K562 (cell line): ENCODE results near the gene PPARD. TPM values are rescaled to one million over a fixed set of nuclear protein-coding genes. Genes with fewer than 3 reads are reported as not detected.
A peak's percentile ranks its signal among the peaks of the same experiment; 100 is the strongest.

Experiments used
- ATAC-seq: fragments of 200-7000 bp; cut with Tn5 transposase; 3 replicates; pipeline ENCODE4 v1.9.1; 2020; ENCODE audit warnings: moderate library complexity
- BruUV-seq: library from RNA; stranded (reverse); fragments of 400-500 nt; replicated peaks from 2 replicates; lab custom pipeline; 2021; lab: Mats Ljungman, UMichigan
- CTCF ChIA-PET: fragments of 300-600 bp; formaldehyde crosslinking; extraction: SDS; loops from one replicate; lab custom pipeline; 2021; ENCODE audit warnings: low intra/inter-chr PET ratio; lab: Yijun Ruan, JAX
- POLR2A ChIA-PET: fragments of 300-600, 350-650 bp; sonication (Branson Sonifier 250); formaldehyde crosslinking; extraction: SDS; loops from one replicate; lab custom pipeline; 2021; ENCODE audit warnings: antibody characterized with exemption, inconsistent platforms; lab: Yijun Ruan, JAX
- DNase-seq, 4 experiments: peaks; one replicate each; pipeline versions ENCODE4 v3.0.0 to v3.0.0-alpha.2; 2011 to 2018; ENCODE audit warnings: low spot score in 3 of 4, mixed read lengths in 3 of 4; ENCODE audit errors: extremely low read depth in 1 of 4
- FAIRE-seq: peaks from 2 replicates; lab custom pipeline; 2011; peaks lifted over from hg19 to GRCh38; lab: Jason Lieb, UNC
- H2AFZ ChIP-seq: 2 replicates; pipeline ENCODE4 v1.6.0; 2011; ENCODE audit warnings: low read depth, low read length, control low read depth, inconsistent platforms
- H3K27ac ChIP-seq: fragments of 200-600 bp; 3 replicates; pipeline ENCODE4 v1.8.0; 2011; ENCODE audit warnings: low read depth, mild to moderate bottlenecking, control low read depth, inconsistent platforms, low read length, moderate library complexity, mixed read lengths; ENCODE audit errors: extremely low read depth
- H3K27me3 ChIP-seq, 2 experiments: fragments of 300-600 bp in 1 of 2; 2 replicates in 1 of 2; 3 replicates in 1 of 2; pipeline versions ENCODE4 v1.6.0 to v1.8.0; 2011; ENCODE audit warnings: inconsistent platforms in 2 of 2, low read length in 2 of 2, mild to moderate bottlenecking in 1 of 2, mixed read lengths in 1 of 2, moderate library complexity in 1 of 2; ENCODE audit not compliant: control insufficient read depth in 2 of 2, insufficient read depth in 2 of 2
- H3K36me3 ChIP-seq: fragments of 300-600 bp; 3 replicates; pipeline ENCODE4 v1.8.0; 2011; ENCODE audit warnings: mild to moderate bottlenecking, low read length, inconsistent platforms; ENCODE audit not compliant: control insufficient read depth, insufficient read depth
- H3K4me1 ChIP-seq, 2 experiments: fragments of 200-600 bp in 1 of 2; replicated peaks in 1 of 2; 2 replicates in 1 of 2; 3 replicates in 1 of 2; pipeline versions ENCODE4 v1.5.1 to v1.8.0; 2011; ENCODE audit warnings: inconsistent platforms in 2 of 2, low read length in 2 of 2, mild to moderate bottlenecking in 1 of 2, mixed read lengths in 1 of 2, moderate library complexity in 1 of 2; ENCODE audit not compliant: control insufficient read depth in 2 of 2, insufficient read depth in 2 of 2
- H3K4me2 ChIP-seq: 2 replicates; pipeline ENCODE4 v1.6.1; 2011; ENCODE audit warnings: low read length, control low read depth, inconsistent platforms, mixed read lengths; ENCODE audit not compliant: insufficient read depth
- H3K4me3 ChIP-seq: fragments of 200-600 bp; sonication (generic), shearing (Covaris generic); 2 replicates; pipeline ENCODE4 v1.5.1; 2016; ENCODE audit warnings: control low read depth, inconsistent platforms
- H3K79me2 ChIP-seq: fragments of 200-600 bp; 3 replicates; pipeline ENCODE4 v1.8.0; 2011; ENCODE audit warnings: low read length, inconsistent platforms; ENCODE audit not compliant: control insufficient read depth, insufficient read depth
- H3K9ac ChIP-seq, 2 experiments: 2 replicates each; pipeline versions ENCODE4 v1.6.0 to v1.6.1; 2011; ENCODE audit warnings: low read depth in 2 of 2, low read length in 2 of 2, control low read depth in 1 of 2, inconsistent platforms in 1 of 2, mild to moderate bottlenecking in 1 of 2, mixed read lengths in 1 of 2; ENCODE audit not compliant: insufficient read depth in 1 of 2
- H3K9me1 ChIP-seq: one replicate; pipeline ENCODE4 v1.6.0; 2011; ENCODE audit warnings: inconsistent platforms, mild to moderate bottlenecking, low read length, moderate library complexity; ENCODE audit not compliant: control insufficient read depth, insufficient read depth
- H3K9me3 ChIP-seq: replicated peaks from 2 replicates; pipeline ENCODE4 v1.5.1; 2011; ENCODE audit warnings: low read depth, low read length, inconsistent platforms; ENCODE audit not compliant: control insufficient read depth, insufficient read depth
- H4K20me1 ChIP-seq: replicated peaks from 2 replicates; pipeline ENCODE4 v1.6.1; 2011; ENCODE audit warnings: low read length, inconsistent platforms, mixed read lengths; ENCODE audit not compliant: control insufficient read depth, insufficient read depth
- CBFA2T3 ChIP-seq: fragments of 450-650 bp; IDR thresholded peaks from 2 replicates; pipeline ENCODE4 v1.6.1; 2017
- HDGF ChIP-seq: fragments of 450-650 bp; IDR thresholded peaks from 2 replicates; pipeline ENCODE4 v1.6.1; 2016
- HNRNPLL ChIP-seq: fragments of 200-400 bp; formaldehyde crosslinking; IDR thresholded peaks from 2 replicates; pipeline ENCODE4 v1.6.1; 2017; ENCODE audit warnings: low read length, low read depth, mild to moderate bottlenecking; ENCODE audit not compliant: poor library complexity, severe bottlenecking
- HOXB6 ChIP-seq: fragments of 250-450 bp; sonication (Bioruptor Pico); IDR thresholded peaks from 2 replicates; pipeline ENCODE4 v1.5.1; 2022; ENCODE audit warnings: mild to moderate bottlenecking, borderline replicate concordance
- MEF2D ChIP-seq: conservative IDR thresholded peaks from 2 replicates; pipeline ENCODE4 v1.6.1; 2016; ENCODE audit warnings: low read depth, missing genetic modification characterization, missing compliant biosample characterization
- NR1H2 ChIP-seq: sonication (generic); formaldehyde crosslinking; IDR thresholded peaks from 2 replicates; pipeline ENCODE4 v1.4.0; 2020; ENCODE audit warnings: mild to moderate bottlenecking, missing genetic modification reagents
- RAD51 ChIP-seq: fragments of 450-650 bp; IDR thresholded peaks from 2 replicates; pipeline ENCODE4 v1.7.1; 2016; ENCODE audit warnings: low read depth, mild to moderate bottlenecking, borderline replicate concordance
- SPI1 ChIP-seq: IDR thresholded peaks from 2 replicates; pipeline ENCODE4 v1.6.1; 2011; ENCODE audit warnings: low read depth, low read length, control low read depth, borderline replicate concordance
- SRSF1 ChIP-seq: fragments of 200-400 bp; formaldehyde crosslinking; IDR thresholded peaks from 2 replicates; pipeline ENCODE4 v1.6.1; 2017; ENCODE audit warnings: mild to moderate bottlenecking, low read depth, low read length, moderate library complexity
- XRCC5 ChIP-seq: fragments of 200-400 bp; formaldehyde crosslinking; IDR thresholded peaks from 2 replicates; pipeline ENCODE4 v1.6.1; 2017; ENCODE audit warnings: low read depth, mild to moderate bottlenecking, low read length
- YBX1 ChIP-seq: fragments of 450-650 bp; IDR thresholded peaks from 2 replicates; pipeline ENCODE4 v1.7.1; 2016; ENCODE audit warnings: mild to moderate bottlenecking
- ZNF143 ChIP-seq: sonication (generic); formaldehyde crosslinking; IDR thresholded peaks from 2 replicates; pipeline ENCODE4 v1.9.0; 2022; ENCODE audit warnings: mild to moderate bottlenecking, missing genetic modification reagents
- ZNF217 ChIP-seq: sonication (generic); formaldehyde crosslinking; IDR thresholded peaks from 2 replicates; pipeline ENCODE4 v1.8.0; 2022; ENCODE audit warnings: mild to moderate bottlenecking, missing genetic modification reagents
- ZNF224 ChIP-seq: sonication (generic); formaldehyde crosslinking; IDR thresholded peaks from 2 replicates; pipeline ENCODE4 v1.8.0; 2022; ENCODE audit warnings: mild to moderate bottlenecking, missing genetic modification reagents
- WGBS: fragments of 100-300 bp; shearing (Covaris generic); methylation state at CpG from one replicate; pipeline ENCODE4 v1.1.6; 2016; ENCODE audit warnings: low coverage, mixed read lengths; ENCODE audit not compliant: insufficient coverage; ENCODE audit errors: missing lambda C conversion rate; 5-methylcytosine and 5-hydroxymethylcytosine counted together
- in situ Hi-C: fragments of 300-500 bp; cut with MboI; formaldehyde crosslinking; loops from 4 replicates; pipeline ENCODE4 v1.15.0; 2018; ENCODE audit warnings: inconsistent platforms, mixed read lengths
- intact Hi-C: fragments of 100-400 bp; cut with micrococcal nuclease; formaldehyde crosslinking; loops from 2 replicates; pipeline ENCODE4 v1.14.2; 2022
- polyA plus RNA-seq, 8 experiments: library from polyadenylated mRNA; depleted of rRNA in 4 of 8; stranded (reverse) in 5 of 8; unstranded in 3 of 8; fragments of >200 nt; fragmentation: Nextera tagmentation in 2 of 8; fragmentation: Illumina TruSeq in 1 of 8; extraction: Ambion mirVana in 2 of 8; extraction: Trizol in 1 of 8; gene quantifications; 2 replicates each; pipeline versions ENCODE4 v1.2.1 to v1.2.3, GENCODE V29; 2011 to 2014; ENCODE audit warnings: inconsistent platforms in 1 of 8, missing spikeins in 1 of 8
- total RNA-seq, 7 experiments: library from RNA; depleted of rRNA in 6 of 7; stranded (reverse); fragments of >200 nt in 6 of 7; fragmentation: Illumina TruSeq in 2 of 7; extraction: Trizol in 2 of 7; gene quantifications; 2 replicates each; pipeline versions ENCODE4 v1.2.1 to v1.2.3, GENCODE V29; 2011 to 2021; ENCODE audit warnings: low replicate concordance in 1 of 7
- TF ChIP-seq, protein P1 (sequence below): fragments of 450-650 bp; formaldehyde crosslinking; IDR thresholded peaks from 2 replicates; pipeline ENCODE4 v1.4.0; 2020; ENCODE audit warnings: mild to moderate bottlenecking, mixed read lengths
- TF ChIP-seq, protein P2 (sequence below): sonication (generic); formaldehyde crosslinking; IDR thresholded peaks from 2 replicates; pipeline ENCODE4 v1.4.0; 2020; ENCODE audit warnings: mild to moderate bottlenecking, missing genetic modification reagents
- TF ChIP-seq, protein P3 (sequence below): sonication (generic); formaldehyde crosslinking; IDR thresholded peaks from 2 replicates; pipeline ENCODE4 v1.5.0; 2020; ENCODE audit warnings: missing genetic modification reagents

Gene PPARD
- total and polyA plus RNA-seq, 9 of the 15 experiments (the other 6 are each of a cell fraction or from before 2014, with no cell fraction given): 0.14 to 13.2 (median 3.8) TPM

DNA sequence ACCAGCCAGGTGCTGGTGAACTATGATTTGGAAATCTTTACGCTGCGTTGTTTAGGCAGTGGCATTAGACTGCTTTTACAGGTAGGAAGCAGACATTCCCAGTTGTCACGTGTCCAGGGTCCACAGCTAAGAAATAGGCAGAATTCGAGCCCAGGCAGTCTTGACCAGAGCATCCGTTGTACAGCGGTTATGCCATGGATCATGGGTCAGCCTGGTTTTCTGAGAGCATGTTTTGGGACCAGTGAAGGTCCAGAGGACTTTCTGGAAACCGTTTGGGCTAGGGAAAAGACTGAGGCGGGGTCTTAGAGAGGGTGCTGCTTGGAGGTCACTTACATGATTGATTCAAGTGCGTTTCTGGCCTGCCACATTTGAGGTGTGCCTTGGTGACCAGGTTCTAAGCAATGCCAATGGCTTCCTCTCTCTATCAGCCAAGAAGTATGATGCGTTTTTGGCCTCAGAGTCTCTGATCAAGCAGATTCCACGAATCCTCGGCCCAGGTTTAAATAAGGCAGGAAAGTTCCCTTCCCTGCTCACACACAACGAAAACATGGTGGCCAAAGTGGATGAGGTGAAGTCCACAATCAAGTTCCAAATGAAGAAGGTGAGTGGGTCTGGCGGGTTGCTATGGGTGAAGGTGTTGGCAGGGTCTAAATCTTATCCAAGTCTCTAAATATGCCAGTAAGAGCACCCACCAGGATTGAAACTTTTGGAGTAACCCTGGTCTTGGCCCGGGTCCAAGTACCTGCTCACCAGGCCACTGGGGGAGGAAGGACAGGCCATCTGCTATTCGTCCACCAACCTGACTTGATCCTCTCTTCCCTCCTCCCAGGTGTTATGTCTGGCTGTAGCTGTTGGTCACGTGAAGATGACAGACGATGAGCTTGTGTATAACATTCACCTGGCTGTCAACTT lies 127.6 kb downstream of the PPARD start:
- H3K4me3 ChIP-seq: peak overlapping the region; percentile 91
- FAIRE-seq (no peak), ATAC-seq (no peak), DNase-seq (peak in 3 of 4 experiments; percentile 64 to 69 (median 64))
- under 1% methylated on average over 18 of the region's 18 CpGs for WGBS
- in situ Hi-C loops (loop anchor here (5.0 kb wide), 1 partner anchor 128 kb away; the partner anchor contains the start of gene PPARD), intact Hi-C loops (no loop called here)
- H4K20me1 ChIP-seq: peaks cover 37% of the 10 kb centered on the region
- peaks cover 76% of the 10 kb centered on the region for H3K36me3 ChIP-seq
- H3K27ac ChIP-seq: peak overlapping the region; percentile 93
- no peaks in the 10 kb centered on the region for H3K9me1 ChIP-seq
- peaks cover 23 to 27% of the 10 kb centered on the region in 2 experiments; a peak in 4 of 5 replicates for H3K4me1 ChIP-seq
- no TSS peak for BruUV-seq
- CTCF ChIA-PET: no interaction called here
- POLR2A ChIA-PET: interaction anchor here (0.6 to 7.6 kb wide), 15 partner anchors 8 to 344 kb away, joined by 3 to 167 read pairs (median 7); partner anchors contain the start of genes ARMC12, FANCE and TEAD3
- H3K9me3 ChIP-seq: 0 out of 2 replicates have a peak, but pooled peaks cover 1% of the 10 kb centered on the region
- H2AFZ ChIP-seq: no peak overlapping the region
- peaks cover 44% of the 10 kb centered on the region for H3K79me2 ChIP-seq
- H3K4me2 ChIP-seq: peak overlapping the region; percentile 100
- peak overlapping the region; percentile 99 to 100 for H3K9ac ChIP-seq
- no peaks in the 10 kb centered on the region; a peak in 1 of 5 replicates for H3K27me3 ChIP-seq
- TF ChIP-seq, protein P1, sequence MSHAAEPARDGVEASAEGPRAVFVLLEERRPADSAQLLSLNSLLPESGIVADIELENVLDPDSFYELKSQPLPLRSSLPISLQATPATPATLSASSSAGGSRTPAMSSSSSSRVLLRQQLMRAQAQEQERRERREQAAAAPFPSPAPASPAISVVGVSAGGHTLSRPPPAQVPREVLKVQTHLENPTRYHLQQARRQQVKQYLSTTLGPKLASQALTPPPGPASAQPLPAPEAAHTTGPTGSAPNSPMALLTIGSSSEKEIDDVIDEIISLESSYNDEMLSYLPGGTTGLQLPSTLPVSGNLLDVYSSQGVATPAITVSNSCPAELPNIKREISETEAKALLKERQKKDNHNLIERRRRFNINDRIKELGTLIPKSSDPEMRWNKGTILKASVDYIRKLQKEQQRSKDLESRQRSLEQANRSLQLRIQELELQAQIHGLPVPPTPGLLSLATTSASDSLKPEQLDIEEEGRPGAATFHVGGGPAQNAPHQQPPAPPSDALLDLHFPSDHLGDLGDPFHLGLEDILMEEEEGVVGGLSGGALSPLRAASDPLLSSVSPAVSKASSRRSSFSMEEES: peak; percentile 33
- TF ChIP-seq SPI1 (no peak), CBFA2T3 (peak; percentile 27; the same call in 1 of the 2 replicates), ZNF224 (CRISPR knock-in tag) (0 out of 2 replicates have a peak, but pooled peaks have one; percentile 37), HNRNPLL (no peak), SRSF1 (no peak), MEF2D (no peak), YBX1 (no peak), HDGF (no peak), ZNF217 (no peak), NR1H2 (CRISPR knock-in tag) (0 out of 2 replicates have a peak, but pooled peaks have one; percentile 79), RAD51 (peak; percentile 63), HOXB6 (CRISPR knock-in tag) (no peak), XRCC5 (0 out of 2 replicates have a peak, but pooled peaks have one; percentile 15), ZNF143 (CRISPR knock-in tag) (peak; percentile 39; the same call in 1 of the 2 replicates)
- TF ChIP-seq, protein P2, sequence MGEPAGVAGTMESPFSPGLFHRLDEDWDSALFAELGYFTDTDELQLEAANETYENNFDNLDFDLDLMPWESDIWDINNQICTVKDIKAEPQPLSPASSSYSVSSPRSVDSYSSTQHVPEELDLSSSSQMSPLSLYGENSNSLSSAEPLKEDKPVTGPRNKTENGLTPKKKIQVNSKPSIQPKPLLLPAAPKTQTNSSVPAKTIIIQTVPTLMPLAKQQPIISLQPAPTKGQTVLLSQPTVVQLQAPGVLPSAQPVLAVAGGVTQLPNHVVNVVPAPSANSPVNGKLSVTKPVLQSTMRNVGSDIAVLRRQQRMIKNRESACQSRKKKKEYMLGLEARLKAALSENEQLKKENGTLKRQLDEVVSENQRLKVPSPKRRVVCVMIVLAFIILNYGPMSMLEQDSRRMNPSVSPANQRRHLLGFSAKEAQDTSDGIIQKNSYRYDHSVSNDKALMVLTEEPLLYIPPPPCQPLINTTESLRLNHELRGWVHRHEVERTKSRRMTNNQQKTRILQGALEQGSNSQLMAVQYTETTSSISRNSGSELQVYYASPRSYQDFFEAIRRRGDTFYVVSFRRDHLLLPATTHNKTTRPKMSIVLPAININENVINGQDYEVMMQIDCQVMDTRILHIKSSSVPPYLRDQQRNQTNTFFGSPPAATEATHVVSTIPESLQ: 0 out of 2 replicates have a peak, but pooled peaks have one; percentile 65
- TF ChIP-seq, protein P3, sequence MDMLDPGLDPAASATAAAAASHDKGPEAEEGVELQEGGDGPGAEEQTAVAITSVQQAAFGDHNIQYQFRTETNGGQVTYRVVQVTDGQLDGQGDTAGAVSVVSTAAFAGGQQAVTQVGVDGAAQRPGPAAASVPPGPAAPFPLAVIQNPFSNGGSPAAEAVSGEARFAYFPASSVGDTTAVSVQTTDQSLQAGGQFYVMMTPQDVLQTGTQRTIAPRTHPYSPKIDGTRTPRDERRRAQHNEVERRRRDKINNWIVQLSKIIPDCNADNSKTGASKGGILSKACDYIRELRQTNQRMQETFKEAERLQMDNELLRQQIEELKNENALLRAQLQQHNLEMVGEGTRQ (CRISPR knock-in tag): peak; percentile 71
